ENCODE data around the gene GIMAP6. TPM values are rescaled to one million over a fixed set of nuclear protein-coding genes. Genes with fewer than 3 reads are reported as not detected.
"Not testable (repeated sequence)": the region's sequence is repeated elsewhere in the genome, so short reads cannot be mapped to it uniquely, and the experiment has no call there.

Gene GIMAP6
- polyA plus RNA-seq, 1 donor: 15.3 TPM

GRCh38 chr7:150585199-150585598, 47.0 kb downstream of the GIMAP6 start:
- DNase-seq: no peak

- DNase-seq: no peak
Observed at GRCh38 chr7:150580638-150581394, 51.4 kb downstream of the GIMAP6 start.

- DNase-seq: not testable (repeated sequence)
Observed at GRCh38 chr7:150579979-150580637, 52.1 kb downstream of the GIMAP6 start.

Other genes starting within 250 kb of the GIMAP6 start
- gene GIMAP8, start 181.8 kb downstream of the GIMAP6 start, polyA plus RNA-seq (ENCODE audit: insufficient read length): 7.3 TPM
- 9.0 TPM for gene GIMAP7, start 117.5 kb downstream of the GIMAP6 start, polyA plus RNA-seq (ENCODE audit: insufficient read length)
- 18.7 TPM for gene GIMAP4, start 65.0 kb downstream of the GIMAP6 start, polyA plus RNA-seq (ENCODE audit: insufficient read length)
- gene GIMAP2, start 53.3 kb upstream of the GIMAP6 start, polyA plus RNA-seq (ENCODE audit: insufficient read length): 4.9 TPM
- gene GIMAP1, start 84.2 kb upstream of the GIMAP6 start, polyA plus RNA-seq (ENCODE audit: insufficient read length): 2.9 TPM
- gene GIMAP5, start 105.0 kb upstream of the GIMAP6 start, polyA plus RNA-seq (ENCODE audit: insufficient read length): 6.5 TPM
- gene TMEM176B, start 168.0 kb upstream of the GIMAP6 start, polyA plus RNA-seq (ENCODE audit: insufficient read length): 16.7 TPM
- gene TMEM176A, start 168.4 kb upstream of the GIMAP6 start, polyA plus RNA-seq (ENCODE audit: insufficient read length): 21.5 TPM
- gene AOC1, start 220.1 kb upstream of the GIMAP6 start, polyA plus RNA-seq (ENCODE audit: insufficient read length): 0.08 TPM